Stimulated activated CD4-positive, alpha-beta T cell treated with anti-CD3 and anti-CD28 coated beads, Interleukin-15, amount 100 ng/mL, for 1 hour (primary cell): Measurements from ENCODE around the gene NALF2.

ENCODE experiments used
- DNase-seq, 2 donors: peaks; one replicate each; pipeline ENCODE4 v3.0.0-alpha.2; 2020; ENCODE audit warnings: low read depth in 1 of 2, low spot score in 1 of 2

The NALF2 gene

GRCh38 chrX:69503782-69504625, at the start of gene NALF2:
TSS of gene NALF2 (plus strand) at chrX:69504326. CDS start at chrX:69505283, 957 bp downstream.
- no peak for DNase-seq

- no peak for DNase-seq
Measured at GRCh38 chrX:69457756-69458155, 46.4 kb upstream of the NALF2 start.

GRCh38 chrX:69466546-69466945, 37.6 kb upstream of the NALF2 start:
- no peak for DNase-seq

GRCh38 chrX:69469975-69470374, 34.2 kb upstream of the NALF2 start:
- DNase-seq: no peak

GRCh38 chrX:69489625-69490024, 14.5 kb upstream of the NALF2 start:
- no peak for DNase-seq

GRCh38 chrX:69493193-69493592, 10.9 kb upstream of the NALF2 start:
- DNase-seq: no peak

- DNase-seq: no peak
Measured at GRCh38 chrX:69493766-69494165, 10.4 kb upstream of the NALF2 start.

GRCh38 chrX:69496183-69496582, 7.9 kb upstream of the NALF2 start:
- DNase-seq: no peak

- DNase-seq: no peak
Measured at GRCh38 chrX:69501429-69501828, 2.7 kb upstream of the NALF2 start.

- no peak for DNase-seq
Measured at GRCh38 chrX:69503228-69503781, 821 bp upstream of the NALF2 start.

GRCh38 chrX:69504626-69505612, 793 bp downstream of the NALF2 start:
- no peak for DNase-seq

- no peak for DNase-seq
Measured at GRCh38 chrX:69505772-69506616, 1.9 kb downstream of the NALF2 start.

- DNase-seq: no peak
Measured at GRCh38 chrX:69506617-69507499, 2.7 kb downstream of the NALF2 start.

GRCh38 chrX:69507500-69507789, 3.3 kb downstream of the NALF2 start:
- DNase-seq: no peak

- no peak for DNase-seq
Measured at GRCh38 chrX:69508610-69509009, 4.5 kb downstream of the NALF2 start.

- DNase-seq: no peak
Measured at GRCh38 chrX:69510137-69510715, 6.1 kb downstream of the NALF2 start.

GRCh38 chrX:69510914-69511513, 6.9 kb downstream of the NALF2 start:
- no peak for DNase-seq

GRCh38 chrX:69522052-69522451, 17.9 kb downstream of the NALF2 start:
- DNase-seq: no peak

- no peak for DNase-seq
Measured at GRCh38 chrX:69523314-69523713, 19.2 kb downstream of the NALF2 start.
